ENCODE results near the gene TEAD1.

DNA sequence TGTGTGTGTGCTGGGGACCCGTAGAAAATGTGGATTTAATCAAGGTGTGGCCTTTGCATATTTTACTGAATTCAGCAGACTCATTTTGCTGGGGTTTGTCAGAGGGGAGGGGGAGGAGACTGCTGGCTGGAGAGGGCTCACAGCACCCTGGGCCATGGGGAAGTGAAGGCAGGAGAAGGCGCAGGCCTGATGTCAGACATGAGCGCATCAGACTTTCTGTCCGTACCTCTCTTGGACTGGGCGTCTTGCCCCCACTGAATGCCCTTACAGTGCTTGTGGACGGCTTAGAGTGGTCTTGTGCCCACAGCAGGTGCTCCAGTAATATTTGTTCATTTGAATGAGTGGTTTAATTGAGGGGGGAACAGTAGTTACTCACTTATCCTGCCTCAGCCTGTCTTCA, 75.2 kb downstream of the TEAD1 start:
- TF ChIP-seq, protein P1, sequence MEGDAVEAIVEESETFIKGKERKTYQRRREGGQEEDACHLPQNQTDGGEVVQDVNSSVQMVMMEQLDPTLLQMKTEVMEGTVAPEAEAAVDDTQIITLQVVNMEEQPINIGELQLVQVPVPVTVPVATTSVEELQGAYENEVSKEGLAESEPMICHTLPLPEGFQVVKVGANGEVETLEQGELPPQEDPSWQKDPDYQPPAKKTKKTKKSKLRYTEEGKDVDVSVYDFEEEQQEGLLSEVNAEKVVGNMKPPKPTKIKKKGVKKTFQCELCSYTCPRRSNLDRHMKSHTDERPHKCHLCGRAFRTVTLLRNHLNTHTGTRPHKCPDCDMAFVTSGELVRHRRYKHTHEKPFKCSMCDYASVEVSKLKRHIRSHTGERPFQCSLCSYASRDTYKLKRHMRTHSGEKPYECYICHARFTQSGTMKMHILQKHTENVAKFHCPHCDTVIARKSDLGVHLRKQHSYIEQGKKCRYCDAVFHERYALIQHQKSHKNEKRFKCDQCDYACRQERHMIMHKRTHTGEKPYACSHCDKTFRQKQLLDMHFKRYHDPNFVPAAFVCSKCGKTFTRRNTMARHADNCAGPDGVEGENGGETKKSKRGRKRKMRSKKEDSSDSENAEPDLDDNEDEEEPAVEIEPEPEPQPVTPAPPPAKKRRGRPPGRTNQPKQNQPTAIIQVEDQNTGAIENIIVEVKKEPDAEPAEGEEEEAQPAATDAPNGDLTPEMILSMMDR (IDR thresholded peaks at IDR 0.05; ENCODE audit: low read depth, low read length, poor library complexity, severe bottlenecking): no peak
- no peak for TF ChIP-seq EZH2phosphoT487 (IDR thresholded peaks at IDR 0.05; ENCODE audit: borderline replicate concordance, low read length)
